WTC11 (cell line): ENCODE results near the gene TATDN2. TPM values are rescaled to one million over a fixed set of nuclear protein-coding genes. Genes with fewer than 3 reads are reported as not detected.

Source experiments
- ATAC-seq: fragments of 200-7000 bp; cut with Tn5 transposase; 2 replicates; pipeline ENCODE4 v1.10.0; 2021; ENCODE audit warnings: mild to moderate bottlenecking, moderate library complexity
- CTCF ChIA-PET: fragments of 300-600 bp; sonication (Branson Sonifier 250); formaldehyde crosslinking; loops from one replicate; lab custom pipeline; 2021; ENCODE audit warnings: antibody characterized with exemption; lab: Charles Lee
- POLR2A ChIA-PET: fragments of 350-600 bp; sonication (Branson Sonifier 250); formaldehyde crosslinking; loops from one replicate; lab custom pipeline; 2021; ENCODE audit warnings: antibody characterized with exemption; lab: Charles Lee
- DNase-seq: peaks from one replicate; pipeline ENCODE4 v3.0.0; 2021; ENCODE audit warnings: low spot score
- H3K27ac Mint-ChIP-seq: 2 replicates; pipeline ENCODE4 v1.8.0; 2021; ENCODE audit warnings: mixed read lengths
- H3K27me3 Mint-ChIP-seq: 2 replicates; pipeline ENCODE4 v1.8.0; 2021; ENCODE audit warnings: low read depth, mild to moderate bottlenecking, moderate library complexity, mixed read lengths
- H3K36me3 Mint-ChIP-seq: 2 replicates; pipeline ENCODE4 v1.8.0; 2021; ENCODE audit warnings: mixed read lengths
- H3K4me1 Mint-ChIP-seq: 2 replicates; pipeline ENCODE4 v1.8.0; 2022; ENCODE audit warnings: mixed read lengths
- H3K4me3 Mint-ChIP-seq: 2 replicates; pipeline ENCODE4 v1.8.0; 2021; ENCODE audit warnings: mild to moderate bottlenecking, moderate library complexity, mixed read lengths
- H3K9me3 Mint-ChIP-seq: 2 replicates; pipeline ENCODE4 v1.8.0; 2021; ENCODE audit warnings: mixed read lengths
- ATF3 ChIP-seq: sonication (generic); formaldehyde crosslinking; conservative IDR thresholded peaks from 2 replicates; pipeline ENCODE4 v1.8.1; 2022; ENCODE audit warnings: mild to moderate bottlenecking, missing genetic modification reagents
- CREM ChIP-seq: sonication (generic); formaldehyde crosslinking; IDR thresholded peaks from 2 replicates; pipeline ENCODE4 v1.8.1; 2022; ENCODE audit warnings: mild to moderate bottlenecking, missing genetic modification reagents, moderate library complexity
- E2F4 ChIP-seq: sonication (generic); formaldehyde crosslinking; IDR thresholded peaks from 2 replicates; pipeline ENCODE4 v1.8.1; 2022; ENCODE audit warnings: low read depth, mild to moderate bottlenecking, moderate library complexity, missing genetic modification reagents, borderline replicate concordance
- E2F5 ChIP-seq: sonication (generic); formaldehyde crosslinking; IDR thresholded peaks from 2 replicates; pipeline ENCODE4 v1.8.1; 2022; ENCODE audit warnings: mild to moderate bottlenecking, moderate library complexity, missing genetic modification reagents
- FOXP1 ChIP-seq: sonication (generic); formaldehyde crosslinking; IDR thresholded peaks from 2 replicates; pipeline ENCODE4 v1.8.0; 2022; ENCODE audit warnings: missing genetic modification reagents, mild to moderate bottlenecking, moderate library complexity, borderline replicate concordance
- FOXP4 ChIP-seq: sonication (generic); formaldehyde crosslinking; IDR thresholded peaks from 2 replicates; pipeline ENCODE4 v1.8.0; 2022; ENCODE audit warnings: mild to moderate bottlenecking, missing genetic modification reagents
- GABPB1 ChIP-seq: sonication (generic); formaldehyde crosslinking; IDR thresholded peaks from 2 replicates; pipeline ENCODE4 v1.8.1; 2023; ENCODE audit warnings: mild to moderate bottlenecking, missing genetic modification reagents
- HMGXB4 ChIP-seq: sonication (generic); formaldehyde crosslinking; IDR thresholded peaks from 2 replicates; pipeline ENCODE4 v1.8.1; 2023; ENCODE audit warnings: mild to moderate bottlenecking, moderate library complexity, missing genetic modification reagents
- IRF1 ChIP-seq: sonication (generic); formaldehyde crosslinking; IDR thresholded peaks from 2 replicates; pipeline ENCODE4 v1.8.0; 2023; ENCODE audit warnings: missing genetic modification reagents
- IRF2 ChIP-seq: sonication (generic); formaldehyde crosslinking; IDR thresholded peaks from 2 replicates; pipeline ENCODE4 v1.8.0; 2022; ENCODE audit warnings: low read depth, missing genetic modification reagents, borderline replicate concordance
- JUN ChIP-seq: sonication (generic); formaldehyde crosslinking; IDR thresholded peaks from 2 replicates; pipeline ENCODE4 v1.8.0; 2023; ENCODE audit warnings: mild to moderate bottlenecking, missing genetic modification reagents
- NFATC4 ChIP-seq: fragments of 250-450 bp; sonication (Bioruptor Pico); IDR thresholded peaks from 2 replicates; pipeline ENCODE4 v1.9.0; 2021; ENCODE audit warnings: mild to moderate bottlenecking
- NR2C2 ChIP-seq: sonication (generic); formaldehyde crosslinking; IDR thresholded peaks from 2 replicates; pipeline ENCODE4 v1.8.0; 2022; ENCODE audit warnings: mild to moderate bottlenecking, missing genetic modification reagents
- PREB ChIP-seq: sonication (generic); formaldehyde crosslinking; IDR thresholded peaks from 2 replicates; pipeline ENCODE4 v1.8.1; 2022; ENCODE audit warnings: mild to moderate bottlenecking, missing genetic modification reagents, moderate library complexity, borderline replicate concordance
- PRRX2 ChIP-seq: fragments of 250-450 bp; sonication (Bioruptor Pico); IDR thresholded peaks from 2 replicates; pipeline ENCODE4 v1.8.0; 2021; ENCODE audit warnings: mild to moderate bottlenecking
- RORB ChIP-seq: fragments of 250-450 bp; sonication (Bioruptor Pico); IDR thresholded peaks from 2 replicates; pipeline ENCODE4 v1.9.0; 2021; ENCODE audit warnings: mild to moderate bottlenecking
- TCF7 ChIP-seq: sonication (generic); formaldehyde crosslinking; IDR thresholded peaks from 2 replicates; pipeline ENCODE4 v1.8.0; 2022; ENCODE audit warnings: mild to moderate bottlenecking, low read depth, missing genetic modification reagents, moderate library complexity
- ZNF232 ChIP-seq: sonication (generic); formaldehyde crosslinking; IDR thresholded peaks from 2 replicates; pipeline ENCODE4 v1.8.0; 2022; ENCODE audit warnings: mild to moderate bottlenecking, missing genetic modification reagents
- total RNA-seq: library from RNA; stranded (reverse); gene quantifications from 3 replicates; pipeline ENCODE4 v1.2.3, GENCODE V29; 2021

Gene TATDN2
- total RNA-seq, 1 experiment from 2014 or later, result 31.7 TPM

- no peak overlapping the region for H3K4me3 Mint-ChIP-seq
- ATAC-seq (no peak), DNase-seq (no peak)
- no peaks in the 10 kb centered on the region for H3K9me3 Mint-ChIP-seq
- ChIA-PET CTCF (interaction anchor here (1.3 to 1.4 kb wide), 2 partner anchors 35 to 38 kb away, joined by 5 to 6 read pairs; no protein-coding TSS in a partner anchor), POLR2A (no interaction called here)
- H3K27me3 Mint-ChIP-seq, result no peaks in the 10 kb centered on the region
- no peaks in the 10 kb centered on the region for H3K4me1 Mint-ChIP-seq
- peaks cover 53% of the 10 kb centered on the region for H3K36me3 Mint-ChIP-seq
- TF ChIP-seq IRF1, result no peak
- no peak for TF ChIP-seq ZNF232 (CRISPR knock-in tag)
- TF ChIP-seq FOXP4 (CRISPR knock-in tag), result no peak
- H3K27ac Mint-ChIP-seq, result no peak overlapping the region
Observed at GRCh38 chr3:10299175-10299574, 50.9 kb downstream of the TATDN2 start.

GRCh38 chr3:10299679-10300078 is 51.4 kb downstream of the TATDN2 start:
- Mint-ChIP-seq H3K27ac (no peak overlapping the region), H3K9me3 (no peaks in the 10 kb centered on the region)
- no peak for ATAC-seq

GRCh38 chr3:10300087-10300486 is 51.8 kb downstream of the TATDN2 start:
- no peak for DNase-seq
- ChIA-PET CTCF (interaction anchor here (1.3 to 1.4 kb wide), 2 partner anchors 36 to 39 kb away, joined by 5 to 6 read pairs; no protein-coding TSS in a partner anchor), POLR2A (no interaction called here)
- no peak for ATAC-seq
- no peaks in the 10 kb centered on the region for H3K9me3 Mint-ChIP-seq
- no peaks in the 10 kb centered on the region for H3K27me3 Mint-ChIP-seq
- H3K36me3 Mint-ChIP-seq, result peaks cover 57% of the 10 kb centered on the region
- H3K27ac Mint-ChIP-seq, result no peak overlapping the region
- no peak overlapping the region for H3K4me3 Mint-ChIP-seq
- no peaks in the 10 kb centered on the region for H3K4me1 Mint-ChIP-seq
- no peak for TF ChIP-seq HMGXB4
- TF ChIP-seq NR2C2 (CRISPR knock-in tag), result no peak
- no peak for TF ChIP-seq ATF3 (CRISPR knock-in tag)
- no peak for TF ChIP-seq NFATC4 (CRISPR knock-in tag)
- TF ChIP-seq GABPB1, result no peak
- TF ChIP-seq PREB (CRISPR knock-in tag), result no peak
- TF ChIP-seq JUN (CRISPR knock-in tag), result no peak
- TF ChIP-seq IRF2 (CRISPR knock-in tag), result no peak
- TF ChIP-seq RORB, result no peak

More at GRCh38 chr3:10299679-10300078, 51.4 kb downstream of the TATDN2 start:
- POLR2A ChIA-PET, result no interaction called here
- CTCF ChIA-PET, result interaction anchor here (1.3 to 1.4 kb wide), 2 partner anchors 36 to 39 kb away, joined by 5 to 6 read pairs; no protein-coding TSS in a partner anchor
- peaks cover 56% of the 10 kb centered on the region for H3K36me3 Mint-ChIP-seq
- no peak overlapping the region for H3K4me3 Mint-ChIP-seq
- H3K4me1 Mint-ChIP-seq, result no peaks in the 10 kb centered on the region
- TF ChIP-seq E2F5 (CRISPR knock-in tag), result no peak
- no peak for TF ChIP-seq PRRX2
- no peak for TF ChIP-seq E2F4 (CRISPR knock-in tag)
- no peak for TF ChIP-seq FOXP4 (CRISPR knock-in tag)
- TF ChIP-seq TCF7 (CRISPR knock-in tag), result no peak
- no peak for TF ChIP-seq RORB
- TF ChIP-seq CREM, result no peak
- no peak for TF ChIP-seq FOXP1 (CRISPR knock-in tag)
- TF ChIP-seq, all 79 proteins: peak for 0
- no peak for DNase-seq
- no peaks in the 10 kb centered on the region for H3K27me3 Mint-ChIP-seq
